GM13976 (cell line): ENCODE data around the gene XPNPEP2.

Source experiments
- DNase-seq: peaks from one replicate; pipeline ENCODE4 v3.0.0; 2012; ENCODE audit warnings: low spot score
- CTCF ChIP-seq: IDR thresholded peaks from 2 replicates; pipeline ENCODE4 v1.5.1; 2012; ENCODE audit warnings: borderline replicate concordance, mild to moderate bottlenecking; ENCODE audit not compliant: insufficient read depth; ENCODE audit errors: extremely low read depth, missing control alignments, control extremely low read depth
- in situ Hi-C: fragments of 300-500 bp; cut with MboI; formaldehyde crosslinking; loops from one replicate; pipeline ENCODE4 v1.12.0; 2022; ENCODE audit warnings: low sequenced_read_pairs, mixed read lengths, inconsistent platforms; ENCODE audit not compliant: unreplicated experiment

Gene XPNPEP2

DNA sequence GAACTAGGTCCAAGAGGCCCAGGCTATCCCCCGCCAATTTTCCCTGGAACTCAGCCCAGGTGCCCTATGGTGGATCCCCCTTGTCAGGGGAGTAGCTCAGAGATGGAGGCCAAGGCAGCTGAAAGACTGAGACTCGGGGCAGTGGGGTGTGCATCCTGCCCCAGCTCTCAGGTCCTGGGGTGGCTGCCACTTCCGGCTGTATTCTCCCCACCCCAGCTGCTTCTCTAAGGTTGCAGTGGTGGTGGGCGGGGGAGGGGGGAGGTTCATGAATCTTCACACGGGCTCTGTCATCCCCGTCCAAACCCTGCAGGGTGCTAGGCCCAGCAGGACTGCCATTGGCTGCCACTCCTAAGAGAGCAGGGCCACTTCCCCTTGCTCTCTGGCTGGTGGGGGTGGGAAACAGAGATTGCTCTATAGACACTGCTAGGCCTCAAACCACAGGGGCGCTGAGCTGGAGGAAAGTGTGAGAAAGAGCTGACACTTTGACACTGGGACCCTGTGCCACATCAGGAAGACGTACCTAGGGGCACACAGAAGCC lies 42.4 kb downstream of the XPNPEP2 start:
- in situ Hi-C loops = no loop called here
- TF ChIP-seq CTCF = no peak
- peak; percentile 79 for DNase-seq

- TF ChIP-seq CTCF = no peak
- no peak for DNase-seq
- in situ Hi-C loops = no loop called here
Observed at GRCh38 chrX:129781680-129782495, 43.1 kb downstream of the XPNPEP2 start.

DNA sequence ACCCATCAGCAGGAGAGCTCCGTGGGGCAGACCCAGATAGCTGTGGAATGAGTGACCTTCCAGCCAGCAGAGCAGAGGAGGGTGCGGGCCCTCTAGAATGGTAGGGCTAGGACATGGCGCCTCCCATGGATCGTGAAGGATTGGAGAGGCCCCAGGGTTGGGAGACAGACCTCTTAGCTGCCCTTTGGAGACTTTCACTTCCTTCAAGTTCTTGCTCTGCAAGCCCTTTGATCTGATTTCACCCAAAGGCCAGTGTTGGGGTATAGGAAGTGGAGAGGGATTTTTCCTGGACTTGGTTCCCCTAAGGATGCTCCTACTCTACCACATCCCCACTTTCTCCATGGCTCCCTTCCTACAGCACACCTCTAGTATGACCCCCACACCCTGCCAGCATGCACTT lies 43.9 kb downstream of the XPNPEP2 start:
- in situ Hi-C loops = no loop called here
- DNase-seq = no peak
- no peak for TF ChIP-seq CTCF

DNA sequence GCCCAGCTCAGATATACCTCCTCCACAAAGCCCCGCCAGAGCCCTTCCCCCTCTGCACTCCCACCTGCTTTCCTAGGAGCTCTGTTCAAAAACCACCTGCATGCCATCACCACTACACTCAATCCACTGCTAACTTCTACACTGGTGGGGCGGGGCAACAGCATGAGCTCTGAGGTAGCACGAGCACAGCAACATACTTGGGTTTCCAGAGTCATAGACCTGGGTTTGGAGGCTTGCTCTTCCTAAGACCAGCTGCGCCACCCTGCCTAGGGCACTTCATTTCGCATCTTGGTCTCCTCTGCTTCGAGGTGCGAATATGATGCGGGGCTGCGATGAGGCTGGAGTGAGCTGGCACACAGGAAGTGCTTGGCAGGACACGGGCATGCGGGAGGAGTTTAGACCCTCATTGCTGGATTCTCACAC lies 44.5 kb downstream of the XPNPEP2 start:
- TF ChIP-seq CTCF = no peak
- DNase-seq = no peak
- in situ Hi-C loops = no loop called here

DNA sequence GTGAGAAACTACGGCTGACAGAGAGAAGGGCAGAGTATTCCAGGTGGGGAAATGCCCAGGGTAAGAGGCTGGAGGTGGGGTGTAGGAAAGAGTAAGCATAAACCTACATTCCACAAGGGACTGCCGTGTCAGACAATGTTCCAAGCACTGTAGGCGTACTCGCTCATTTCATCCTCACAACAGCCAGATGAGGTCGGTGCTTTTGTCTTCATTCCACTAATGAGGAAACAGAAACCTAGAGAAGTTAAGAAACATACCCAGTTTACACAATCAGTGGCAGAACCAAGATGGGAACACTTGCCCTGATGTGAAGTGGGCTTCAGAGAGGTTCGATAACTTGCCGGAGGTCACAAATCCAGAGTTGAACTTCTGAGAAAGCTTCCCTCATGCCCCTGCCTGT lies 45.6 kb downstream of the XPNPEP2 start:
- in situ Hi-C loops = no loop called here
- TF ChIP-seq CTCF = no peak
- no peak for DNase-seq

- in situ Hi-C loops = no loop called here
- no peak for DNase-seq
- TF ChIP-seq CTCF = no peak
Observed at GRCh38 chrX:129785160-129785947, 46.6 kb downstream of the XPNPEP2 start.
